GM19438 (cell line): ENCODE results near the gene APOL1.
"Not testable (repeated sequence)": the region's sequence is repeated elsewhere in the genome, so short reads cannot be mapped to it uniquely, and the experiment has no call there.

Source experiments
- ATAC-seq: cut with Tn5 transposase; IDR thresholded peaks from one replicate; pipeline ENCODE4 v1.9.1; 2021; ENCODE audit warnings: low read depth; ENCODE audit not compliant: unreplicated experiment

The APOL1 gene

DNA sequence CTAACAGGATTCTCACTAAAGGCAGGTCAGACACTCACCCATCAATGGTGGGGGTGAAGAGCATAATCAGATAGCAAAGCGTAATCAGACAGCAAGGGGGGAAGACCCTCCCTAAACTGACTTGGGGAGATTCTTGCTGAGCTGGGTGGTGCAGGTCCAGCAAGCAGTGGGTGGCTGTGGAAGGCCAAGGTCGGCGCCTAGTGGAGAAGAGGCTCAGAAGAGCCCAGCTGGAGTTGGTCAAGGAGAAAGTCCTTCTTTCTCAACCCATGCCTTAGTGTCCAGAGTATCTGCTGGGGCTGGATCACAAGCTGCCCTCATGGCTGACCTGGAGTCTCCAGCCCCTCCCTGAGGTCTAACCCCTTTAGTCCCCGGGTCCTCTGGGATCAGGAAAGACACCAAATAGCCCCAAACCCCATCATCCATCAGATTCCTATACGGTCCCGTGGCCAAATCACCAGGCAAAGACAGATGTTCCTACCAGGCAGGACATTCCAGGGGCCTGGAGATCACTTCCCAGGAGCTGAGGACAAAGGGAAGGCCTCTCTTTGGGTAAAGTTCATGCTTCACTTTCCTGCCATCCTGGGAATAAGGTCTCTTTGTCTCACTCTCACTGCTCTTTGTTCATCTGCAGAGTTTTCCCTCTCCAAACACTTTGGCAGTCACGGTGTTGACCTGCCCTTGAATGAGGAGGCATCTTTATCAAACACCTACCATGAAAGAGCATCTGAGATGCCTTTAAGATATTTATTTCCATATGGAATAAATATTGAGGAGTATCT lies 11.1 kb downstream of the APOL1 start:
- ATAC-seq: not testable (repeated sequence)

DNA sequence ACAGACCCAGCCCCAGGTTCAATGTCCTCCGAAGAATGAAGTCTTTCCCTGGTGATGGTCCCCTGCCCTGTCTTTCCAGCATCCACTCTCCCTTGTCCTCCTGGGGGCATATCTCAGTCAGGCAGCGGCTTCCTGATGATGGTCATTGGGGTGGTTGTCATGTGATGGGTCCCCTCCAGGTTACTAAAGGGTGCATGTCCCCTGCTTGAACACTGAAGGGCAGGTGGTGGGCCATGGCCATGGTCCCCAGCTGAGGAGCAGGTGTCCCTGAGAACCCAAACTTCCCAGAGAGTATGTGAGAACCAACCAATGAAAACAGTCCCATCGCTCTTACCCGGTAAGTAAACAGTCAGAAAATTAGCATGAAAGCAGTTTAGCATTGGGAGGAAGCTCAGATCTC lies 14.1 kb downstream of the APOL1 start:
- ATAC-seq: no peak

DNA sequence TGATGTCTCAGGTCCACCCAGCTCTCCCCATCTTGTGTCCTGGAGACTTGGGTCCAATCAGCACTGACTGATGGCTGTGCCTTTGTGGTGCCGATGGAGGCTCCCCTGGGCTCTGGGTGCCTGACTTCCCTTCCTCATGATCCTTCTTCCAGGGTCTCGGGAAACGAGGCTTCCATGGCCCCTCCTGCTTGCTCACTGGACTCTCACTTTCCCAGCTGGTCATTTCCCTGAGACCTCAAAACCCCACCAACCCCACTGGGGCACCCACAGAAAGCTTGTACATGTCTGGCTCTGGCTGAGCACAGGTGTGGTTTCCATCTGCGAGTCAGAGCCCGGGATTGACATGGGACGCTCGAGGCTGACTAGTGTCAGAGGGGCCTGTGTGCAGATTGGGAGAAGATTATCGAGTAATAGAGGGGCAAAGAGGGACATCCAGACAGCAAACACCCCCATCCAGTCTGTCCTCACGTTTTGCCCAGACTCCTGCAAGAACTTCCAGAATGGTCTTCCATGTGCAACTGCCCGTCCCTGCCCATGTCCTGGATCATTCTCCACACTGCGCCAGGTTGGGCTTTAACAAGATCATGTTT lies 15.1 kb downstream of the APOL1 start:
- ATAC-seq: no peak

DNA sequence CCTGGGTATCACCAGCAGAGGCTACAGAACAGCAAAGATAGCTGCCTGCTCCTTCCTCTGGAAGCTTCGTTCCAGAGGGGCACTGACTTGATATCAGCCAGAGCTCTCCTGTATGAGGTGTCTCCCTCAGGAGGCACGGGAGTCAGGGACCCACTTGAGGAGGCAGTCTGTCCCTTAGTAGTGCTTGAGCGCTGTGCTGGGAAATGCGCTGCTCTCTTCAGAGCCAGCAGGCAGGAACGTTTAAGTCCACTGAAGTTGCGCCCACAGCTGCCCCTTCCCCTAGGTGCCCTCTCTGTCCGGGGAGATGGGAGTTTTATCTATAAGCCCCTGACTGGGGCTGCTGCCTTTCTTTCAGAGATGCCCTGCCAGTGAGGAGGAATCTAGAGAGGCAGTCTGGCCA lies 18.3 kb downstream of the APOL1 start:
- not testable (repeated sequence) for ATAC-seq

DNA sequence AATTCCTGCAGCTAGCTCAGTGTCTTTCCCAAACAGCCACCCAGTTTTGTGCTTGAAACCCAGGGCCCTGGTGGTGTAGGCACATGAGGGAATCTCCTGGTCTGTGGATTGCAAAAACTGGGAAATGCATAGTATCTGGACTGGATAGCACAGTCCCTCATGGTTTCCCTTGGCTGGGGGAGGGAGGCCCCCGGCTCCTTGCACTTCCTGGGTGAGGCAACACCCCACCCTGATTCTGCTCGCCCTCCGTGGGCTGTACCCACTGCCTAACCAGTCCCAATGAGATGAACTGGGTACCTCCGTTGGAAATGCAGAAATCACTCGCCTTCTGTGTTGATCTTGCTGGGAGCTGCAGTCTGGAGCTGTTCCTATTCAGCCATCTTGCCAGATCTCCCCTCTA lies 19.0 kb downstream of the APOL1 start:
- not testable (repeated sequence) for ATAC-seq

DNA sequence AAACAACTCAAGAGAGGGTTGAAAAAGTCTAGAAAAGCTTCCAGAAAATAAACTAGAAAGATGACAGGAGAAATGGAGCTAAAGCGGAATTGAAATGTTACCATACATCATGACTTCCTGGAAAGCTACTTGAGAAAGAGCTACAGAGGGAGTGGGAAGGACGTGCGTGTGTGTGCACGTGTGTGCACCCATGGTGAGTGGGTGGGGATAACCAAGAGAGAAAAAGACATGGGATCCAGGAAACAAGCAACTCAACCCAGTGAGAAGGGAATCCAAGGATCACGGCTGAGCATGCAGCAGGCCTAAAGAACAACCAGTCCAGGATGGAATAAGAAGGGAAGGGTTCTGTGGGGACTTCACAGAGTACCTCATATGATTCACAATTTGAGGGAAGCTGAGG lies 21.6 kb downstream of the APOL1 start:
- no peak for ATAC-seq

- no peak for ATAC-seq
Observed at GRCh38 chr22:36277482-36278291, 24.8 kb downstream of the APOL1 start.

DNA sequence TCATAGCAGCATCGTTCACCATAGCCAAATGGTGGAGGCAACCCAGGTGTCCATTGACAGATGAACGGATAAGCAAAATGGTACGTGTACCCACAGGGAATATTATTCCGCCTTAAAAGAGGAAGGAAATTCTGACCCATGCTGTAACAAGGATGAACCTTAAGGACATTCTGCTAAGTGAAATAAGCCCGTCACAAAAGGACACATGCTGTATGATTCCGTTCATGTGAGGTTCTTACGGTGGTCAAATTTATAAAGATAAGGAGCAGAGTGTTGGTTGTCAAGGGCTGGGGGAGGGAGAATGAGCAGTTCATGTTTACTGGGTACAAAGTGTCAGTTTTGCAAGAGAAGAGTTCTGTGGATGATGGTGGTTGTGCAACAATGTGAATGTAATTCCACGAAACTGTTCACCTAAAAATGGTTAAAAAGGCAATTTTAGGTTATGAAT lies 26.3 kb downstream of the APOL1 start:
- ATAC-seq: no peak

DNA sequence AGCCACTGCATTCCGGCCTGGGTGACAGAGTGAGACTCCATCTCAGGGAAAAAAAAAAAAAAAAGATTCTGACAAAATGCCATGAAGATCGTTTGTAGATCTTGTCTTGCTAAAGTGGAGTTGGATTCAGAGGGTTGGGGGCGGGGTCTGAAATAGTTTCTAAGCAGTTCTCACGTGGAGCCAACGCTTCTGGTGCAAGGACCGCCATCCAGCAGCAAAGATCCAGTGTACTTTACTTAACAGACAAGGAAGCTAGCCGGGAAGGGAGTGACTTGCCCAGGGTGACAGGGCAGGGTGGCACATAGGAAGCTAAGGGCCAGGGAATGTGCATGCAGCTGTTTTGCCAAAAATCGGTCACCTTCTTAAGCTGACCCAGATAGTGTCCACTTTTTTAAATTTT lies 27.4 kb downstream of the APOL1 start:
- ATAC-seq: no peak

DNA sequence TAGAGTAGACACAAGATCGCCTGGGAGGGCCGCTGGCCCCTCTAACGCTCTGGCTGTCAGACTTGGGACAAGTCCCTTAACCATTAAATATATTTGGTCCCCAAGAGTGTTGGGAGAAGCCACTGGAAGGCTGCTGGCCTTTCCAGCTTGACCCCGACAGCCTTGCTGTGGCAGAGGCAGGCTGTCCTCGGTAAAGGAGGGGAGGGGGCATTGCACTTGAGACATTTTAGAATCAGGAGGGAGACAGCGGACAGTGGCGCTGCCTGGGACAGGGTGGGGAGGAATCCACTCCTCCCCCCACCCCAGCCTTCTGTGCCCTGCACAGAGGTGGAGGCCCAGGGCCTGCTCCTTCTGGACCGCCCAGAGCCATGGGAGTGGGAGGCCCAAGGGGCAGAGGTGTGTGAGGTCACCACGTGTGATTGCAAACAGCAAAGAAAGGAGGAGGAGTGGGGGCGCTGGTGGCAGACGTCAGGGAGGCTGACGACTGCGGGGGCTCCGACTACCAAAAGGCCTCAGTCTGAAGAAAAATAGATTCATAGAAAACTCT lies 28.9 kb downstream of the APOL1 start:
- no peak for ATAC-seq

DNA sequence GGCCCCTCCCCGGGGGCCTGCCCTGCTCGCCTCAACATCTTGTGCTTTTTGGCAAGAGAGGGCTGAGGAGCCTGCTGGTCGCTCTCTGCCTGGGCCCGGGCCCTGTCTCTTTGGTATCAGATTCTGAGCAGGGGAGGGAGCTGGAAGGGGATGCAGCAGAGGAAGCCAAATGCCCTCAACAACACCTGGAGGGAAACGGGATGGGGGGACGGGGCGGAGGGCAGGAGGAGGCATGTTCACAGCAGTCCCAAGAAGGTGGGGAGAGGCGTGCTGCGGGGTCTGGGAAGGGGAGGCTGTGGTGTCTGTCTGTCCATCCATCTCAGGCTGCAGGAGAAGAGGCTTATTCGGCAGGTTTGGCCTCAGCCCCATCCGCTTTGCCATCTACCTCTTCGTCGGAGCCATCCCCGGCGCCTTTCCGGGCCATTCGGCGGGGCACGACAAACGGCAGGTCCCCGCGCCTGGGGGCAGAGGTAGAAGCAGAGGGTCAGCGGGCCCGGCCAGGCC lies 29.4 kb downstream of the APOL1 start:
- ATAC-seq: no peak

DNA sequence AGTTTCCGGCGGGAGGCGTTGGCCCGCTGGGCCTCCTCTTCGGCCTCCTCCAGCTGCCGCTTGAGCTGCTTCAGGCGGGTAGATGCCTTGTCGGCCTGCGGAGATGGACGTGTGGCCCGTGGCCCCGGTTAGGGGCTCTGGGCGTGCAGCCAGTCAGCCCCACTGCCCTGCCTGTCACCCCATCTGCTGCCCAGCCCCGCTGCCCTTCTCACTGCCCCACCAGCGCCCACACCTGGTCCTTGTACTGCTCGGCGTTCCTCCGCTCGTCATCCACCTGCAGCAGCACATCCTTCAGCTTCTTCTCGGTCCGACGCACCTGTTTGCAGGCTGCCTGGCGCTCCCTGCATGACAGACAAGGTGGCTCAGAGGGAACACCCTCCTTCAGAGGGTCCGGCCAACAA lies 31.2 kb downstream of the APOL1 start:
- ATAC-seq: no peak

DNA sequence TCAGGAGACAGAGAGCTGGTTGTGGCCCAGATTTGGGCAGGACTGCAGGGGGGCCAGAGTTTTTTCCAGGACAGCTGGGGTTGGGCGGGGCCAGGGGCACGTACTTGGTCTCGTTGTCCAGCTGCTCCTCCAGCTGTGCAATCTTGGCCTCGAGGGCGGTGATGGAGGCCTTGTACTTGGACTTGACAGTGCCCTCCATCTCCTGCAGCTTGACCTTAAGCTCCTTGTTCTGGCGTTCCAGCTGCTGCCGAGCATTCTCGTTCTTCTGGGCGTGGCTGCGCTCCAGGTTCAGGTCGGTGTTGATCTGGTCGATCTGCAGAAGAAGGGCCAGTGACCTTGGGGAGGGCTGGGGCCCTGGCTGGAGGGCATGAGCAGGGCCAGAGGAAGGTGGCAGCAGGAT lies 32.1 kb downstream of the APOL1 start:
- no peak for ATAC-seq

GRCh38 chr22:36285545-36285944 lies 32.6 kb downstream of the APOL1 start:
- no peak for ATAC-seq

DNA sequence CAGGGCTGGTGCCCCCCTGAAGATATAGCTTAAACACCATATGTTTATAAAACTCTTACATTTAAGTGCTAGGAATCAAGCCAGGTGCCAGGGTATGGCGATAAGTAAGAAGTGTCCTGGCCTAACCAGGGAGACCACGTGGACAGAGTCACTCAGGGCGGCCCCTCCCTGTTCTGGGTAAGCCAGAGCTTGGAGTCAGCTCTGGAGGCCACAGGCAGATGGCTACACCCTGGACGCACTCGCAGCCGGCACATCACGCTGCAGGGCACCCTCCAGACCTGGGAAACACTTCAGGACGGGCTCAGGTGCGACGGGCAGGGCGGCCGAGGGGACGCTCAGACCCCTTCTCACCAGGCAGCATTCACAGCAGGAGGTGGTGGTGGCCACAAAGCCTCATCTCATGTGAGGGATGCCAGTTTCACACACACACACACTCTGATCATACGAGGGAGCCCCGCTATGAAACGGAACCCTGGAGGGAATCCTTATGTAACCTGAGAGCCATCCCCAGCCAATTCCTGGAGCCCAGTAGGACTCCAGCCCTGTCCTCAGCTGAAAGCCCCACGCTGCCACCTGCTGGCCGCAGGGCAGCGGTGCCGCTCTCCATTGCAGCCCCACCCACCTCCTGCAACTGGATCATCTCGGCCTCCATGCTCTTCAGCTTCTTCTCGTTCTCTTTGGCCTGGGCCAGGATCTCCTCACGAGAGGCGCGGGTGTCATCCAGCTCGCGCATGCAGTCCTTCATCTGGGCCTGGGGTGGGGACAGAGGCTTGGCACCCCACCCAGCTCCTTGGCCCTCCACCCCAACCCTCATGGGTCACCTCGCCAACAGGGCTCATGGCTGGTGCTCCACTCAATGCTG lies 33.4 kb downstream of the APOL1 start:
- no peak for ATAC-seq

GRCh38 chr22:36287881-36288515 lies 35.1 kb downstream of the APOL1 start:
- no peak for ATAC-seq

DNA sequence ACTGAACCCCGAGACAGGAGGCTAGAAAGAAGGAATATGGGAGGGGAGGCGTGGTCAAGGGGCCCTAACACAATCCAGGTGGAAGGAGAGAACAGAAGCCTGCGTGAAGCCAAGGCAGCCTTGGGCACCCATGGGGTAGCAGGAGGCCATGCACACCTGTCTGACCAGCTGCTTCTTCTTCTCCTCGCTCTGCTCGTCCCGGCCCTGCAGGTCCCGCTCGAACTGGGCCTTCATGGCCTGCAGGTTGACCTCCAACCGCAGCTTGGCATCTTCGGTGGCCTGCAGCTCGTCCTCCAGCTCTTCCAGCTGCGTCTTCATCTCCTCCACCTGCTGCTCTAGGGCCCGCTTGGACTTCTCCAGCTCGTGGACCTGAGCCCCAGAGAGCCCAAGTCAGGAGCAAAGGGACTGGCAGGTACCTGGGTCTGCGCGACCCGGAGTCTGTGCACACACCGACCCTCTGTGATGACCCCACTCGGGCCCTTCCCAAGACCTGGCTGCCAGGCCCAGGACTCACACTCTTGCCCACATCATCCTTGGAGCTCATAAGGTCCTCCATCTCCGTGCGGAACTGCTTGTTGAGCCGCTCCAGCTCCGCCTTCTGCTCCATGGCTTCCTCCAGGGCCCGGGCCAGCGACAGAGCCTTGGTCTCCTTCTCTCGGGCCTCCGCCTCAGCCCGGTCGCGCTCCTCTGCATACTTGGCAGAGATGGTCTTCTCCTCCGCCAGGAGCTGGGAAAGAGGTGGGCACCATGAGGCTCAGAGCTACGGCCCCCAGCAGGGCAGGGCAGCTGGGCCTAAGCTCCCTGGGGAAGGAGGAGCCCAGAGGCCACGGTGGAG lies 35.9 kb downstream of the APOL1 start:
- ATAC-seq: no peak

GRCh38 chr22:36289406-36289870 lies 36.5 kb downstream of the APOL1 start:
- no peak for ATAC-seq

GRCh38 chr22:36289948-36290371 lies 37.0 kb downstream of the APOL1 start:
- ATAC-seq: not testable (repeated sequence)
